H1 (cell line): Measurements from ENCODE around the gene VSTM2L. TPM values are rescaled to one million over a fixed set of nuclear protein-coding genes. Genes with fewer than 3 reads are reported as not detected.

Source experiments
- CTCF ChIA-PET: fragments of 300-600 bp; sonication (Branson Sonifier 250); formaldehyde crosslinking; loops from one replicate; lab custom pipeline; 2021; ENCODE audit not compliant: partially characterized antibody; lab: Charles Lee
- POLR2A ChIA-PET: fragments of 300-600 bp; sonication (Branson Sonifier 250); formaldehyde crosslinking; loops from one replicate; lab custom pipeline; 2021; ENCODE audit warnings: inconsistent platforms; ENCODE audit not compliant: partially characterized antibody; lab: Charles Lee
- DNase-seq, 2 experiments: peaks; one replicate each; pipeline versions ENCODE4 v3.0.0 to v3.0.0-alpha.2; 2010 to 2022; ENCODE audit warnings: low spot score in 2 of 2, low read depth in 1 of 2, mixed read lengths in 1 of 2
- FAIRE-seq: peaks from 2 replicates; lab custom pipeline; 2011; peaks lifted over from hg19 to GRCh38; lab: Jason Lieb, UNC
- H2AFZ ChIP-seq: 2 replicates; pipeline ENCODE4 v1.8.1; 2012; ENCODE audit warnings: low read length, inconsistent platforms
- H2AK5ac ChIP-seq: 2 replicates; pipeline ENCODE4 v1.6.1; 2013; ENCODE audit warnings: low read depth, low read length
- H2BK120ac ChIP-seq: replicated peaks from 2 replicates; pipeline ENCODE3; 2013; ENCODE audit warnings: low read depth, low read length, inconsistent platforms
- H2BK12ac ChIP-seq: 2 replicates; pipeline ENCODE4 v1.6.1; 2013; ENCODE audit warnings: low read depth, low read length
- H2BK15ac ChIP-seq: 2 replicates; pipeline ENCODE4 v1.6.1; 2013; ENCODE audit warnings: low read length
- H2BK20ac ChIP-seq: 2 replicates; pipeline ENCODE4 v1.6.1; 2013; ENCODE audit warnings: low read length
- H2BK5ac ChIP-seq: 2 replicates; pipeline ENCODE4 v1.6.1; 2013; ENCODE audit warnings: low read depth, low read length
- H3K14ac ChIP-seq: 2 replicates; pipeline ENCODE4 v1.6.1; 2013; ENCODE audit warnings: inconsistent platforms; ENCODE audit not compliant: insufficient read length
- H3K18ac ChIP-seq: 2 replicates; pipeline ENCODE4 v1.6.1; 2013; ENCODE audit warnings: low read length; ENCODE audit errors: extremely low read depth
- H3K23ac ChIP-seq: 2 replicates; pipeline ENCODE4 v1.6.1; 2013; ENCODE audit warnings: inconsistent platforms; ENCODE audit not compliant: insufficient read length
- H3K23me2 ChIP-seq: 2 replicates; pipeline ENCODE4 v1.6.1; 2013; ENCODE audit warnings: low read depth, low read length
- H3K27ac ChIP-seq: 2 replicates; pipeline ENCODE4 v1.6.1; 2011; ENCODE audit warnings: low read depth, low read length, inconsistent platforms
- H3K27me3 ChIP-seq, 4 experiments: replicated peaks in 1 of 4; 1 replicate in 1 of 4; 2 replicates in 3 of 4; pipeline versions ENCODE4 v1.6.1 to v1.8.1; 2011 to 2013; ENCODE audit warnings: low read length in 3 of 4, mild to moderate bottlenecking in 3 of 4, inconsistent platforms in 2 of 4, mixed read lengths in 2 of 4, moderate library complexity in 1 of 4; ENCODE audit not compliant: control insufficient read depth in 3 of 4, insufficient read depth in 3 of 4; ENCODE audit errors: extremely low read depth in 1 of 4
- H3K36me3 ChIP-seq, 4 experiments: 2 replicates each; pipeline versions ENCODE4 v1.6.1 to v1.8.1; 2011 to 2013; ENCODE audit warnings: mild to moderate bottlenecking in 4 of 4, low read length in 3 of 4, moderate library complexity in 2 of 4, control low read depth in 1 of 4, inconsistent platforms in 1 of 4; ENCODE audit not compliant: insufficient read depth in 4 of 4, control insufficient read depth in 2 of 4
- H3K4ac ChIP-seq: replicated peaks from 2 replicates; pipeline ENCODE3; 2013; ENCODE audit warnings: low read length, low read depth, mixed read lengths, inconsistent platforms; ENCODE audit not compliant: insufficient read length
- H3K4me1 ChIP-seq, 4 experiments: replicated peaks in 1 of 4; 1 replicate in 1 of 4; 2 replicates in 3 of 4; pipeline versions ENCODE4 v1.6.1 to v1.8.1; 2011 to 2013; ENCODE audit warnings: low read length in 3 of 4, inconsistent platforms in 2 of 4, mixed read lengths in 1 of 4; ENCODE audit not compliant: insufficient read depth in 4 of 4, control insufficient read depth in 3 of 4
- H3K4me2 ChIP-seq, 2 experiments: 2 replicates each; pipeline versions ENCODE4 v1.6.1 to v1.8.1; 2011 to 2013; ENCODE audit warnings: low read depth in 2 of 2, low read length in 2 of 2, control low read depth in 1 of 2, inconsistent platforms in 1 of 2, mild to moderate bottlenecking in 1 of 2; ENCODE audit not compliant: insufficient read depth in 1 of 2
- H3K4me3 ChIP-seq, 4 experiments: fragments of 200-600, 300-600 bp in 1 of 4; sonication (generic), shearing (Covaris generic), sonication (Bioruptor Twin) in 1 of 4; 2 replicates each; pipeline versions ENCODE4 v1.5.1 to v1.8.1; 2011 to 2016; ENCODE audit warnings: low read length in 4 of 4, low read depth in 3 of 4, control low read depth in 2 of 4, inconsistent platforms in 2 of 4, mild to moderate bottlenecking in 2 of 4, mixed read lengths in 1 of 4, moderate library complexity in 1 of 4; ENCODE audit not compliant: insufficient read depth in 2 of 4; ENCODE audit errors: extremely low read depth in 1 of 4
- H3K56ac ChIP-seq: replicated peaks from 2 replicates; pipeline ENCODE3; 2013; ENCODE audit warnings: low read depth, mild to moderate bottlenecking, mixed read lengths, low read length, inconsistent platforms; ENCODE audit not compliant: insufficient read length
- H3K79me1 ChIP-seq: 2 replicates; pipeline ENCODE4 v1.6.1; 2013; ENCODE audit warnings: low read depth, low read length, control low read depth
- H3K79me2 ChIP-seq, 2 experiments: 2 replicates each; pipeline versions ENCODE4 v1.6.1 to v1.8.1; 2012 to 2013; ENCODE audit warnings: low read length in 2 of 2, mild to moderate bottlenecking in 2 of 2, inconsistent platforms in 1 of 2; ENCODE audit not compliant: insufficient read depth in 2 of 2, control insufficient read depth in 1 of 2
- H3K9ac ChIP-seq, 4 experiments: replicated peaks in 1 of 4; 1 replicate in 1 of 4; 2 replicates in 3 of 4; pipeline versions ENCODE4 v1.6.1 to v1.8.1; 2011 to 2013; ENCODE audit warnings: low read depth in 3 of 4, low read length in 3 of 4, control low read depth in 2 of 4, mild to moderate bottlenecking in 2 of 4, moderate library complexity in 2 of 4, inconsistent platforms in 1 of 4; ENCODE audit errors: extremely low read depth in 1 of 4
- H3K9me3 ChIP-seq, 2 experiments: 2 replicates each; pipeline versions ENCODE4 v1.6.1 to v1.8.1; 2012 to 2013; ENCODE audit warnings: mild to moderate bottlenecking in 2 of 2, moderate library complexity in 2 of 2, control low read depth in 1 of 2, inconsistent platforms in 1 of 2, low read depth in 1 of 2, low read length in 1 of 2, mixed read lengths in 1 of 2; ENCODE audit not compliant: insufficient read depth in 2 of 2
- H4K20me1 ChIP-seq, 2 experiments: replicated peaks in 1 of 2; 2 replicates each; pipeline versions ENCODE3 to v1.8.1; 2011 to 2013; ENCODE audit warnings: inconsistent platforms in 2 of 2, low read length in 2 of 2, mild to moderate bottlenecking in 1 of 2; ENCODE audit not compliant: insufficient read depth in 2 of 2, control insufficient read depth in 1 of 2
- H4K5ac ChIP-seq: 2 replicates; pipeline ENCODE4 v1.6.1; 2013; ENCODE audit warnings: low read length, low read depth, mixed read lengths, inconsistent platforms; ENCODE audit not compliant: insufficient read length
- H4K8ac ChIP-seq: 2 replicates; pipeline ENCODE4 v1.8.0; 2013; ENCODE audit warnings: mild to moderate bottlenecking, moderate library complexity, low read length, inconsistent platforms; ENCODE audit not compliant: insufficient read depth; ENCODE audit errors: extremely low read depth
- H4K91ac ChIP-seq: replicated peaks from 2 replicates; pipeline ENCODE3; 2013; ENCODE audit warnings: low read length, mixed read lengths, inconsistent platforms; ENCODE audit not compliant: insufficient read length
- POLR2A ChIP-seq, 2 experiments: IDR thresholded peaks; 1 replicate in 1 of 2; 2 replicates in 1 of 2; pipeline ENCODE4 v1.6.1; 2011; ENCODE audit warnings: low read depth in 2 of 2, low read length in 2 of 2, mild to moderate bottlenecking in 2 of 2; ENCODE audit errors: control extremely low read depth in 1 of 2
- POU5F1 ChIP-seq: IDR thresholded peaks from 2 replicates; pipeline ENCODE4 v1.6.1; 2011; ENCODE audit warnings: low read depth, mild to moderate bottlenecking, low read length, moderate library complexity
- RAD21 ChIP-seq, 2 experiments: IDR thresholded peaks in 1 of 2; conservative IDR thresholded peaks in 1 of 2; 2 replicates each; pipeline ENCODE4 v1.6.1; 2011; ENCODE audit warnings: low read depth in 2 of 2, low read length in 2 of 2, improper control_type of control experiment in 1 of 2, inconsistent platforms in 1 of 2, mild to moderate bottlenecking in 1 of 2, moderate library complexity in 1 of 2
- RNF2 ChIP-seq: fragments of 200-900, 300-1000 bp; sonication (generic); IDR thresholded peaks from 2 replicates; pipeline ENCODE4 v1.7.1; 2016; ENCODE audit warnings: borderline replicate concordance, low read depth, mild to moderate bottlenecking, antibody characterized with exemption, low read length; ENCODE audit not compliant: poor library complexity, severe bottlenecking; ENCODE audit errors: missing control alignments
- SP2 ChIP-seq: IDR thresholded peaks from 2 replicates; pipeline ENCODE4 v1.6.1; 2012; ENCODE audit warnings: mild to moderate bottlenecking, low read length, inconsistent platforms
- TAF1 ChIP-seq: IDR thresholded peaks from 2 replicates; pipeline ENCODE4 v1.6.1; 2011; ENCODE audit warnings: mild to moderate bottlenecking, low read depth, low read length
- YY1 ChIP-seq: IDR thresholded peaks from 2 replicates; pipeline ENCODE4 v1.6.1; 2011; ENCODE audit warnings: low read depth, mild to moderate bottlenecking, low read length
- WGBS, 2 experiments: shearing (Covaris generic) in 1 of 2; methylation state at CpG; one replicate each; pipeline versions ENCODE4 v1.1.6 to v1.1.7; 2013 to 2015; ENCODE audit warnings: low lambda C conversion rate in 2 of 2, mixed read lengths in 2 of 2, inconsistent platforms in 1 of 2, low coverage in 1 of 2, missing lambda C conversion rate in 1 of 2; ENCODE audit not compliant: insufficient replicate concordance in 2 of 2, insufficient coverage in 1 of 2, insufficient read length in 1 of 2; ENCODE audit errors: extremely low coverage in 1 of 2, missing lambda C conversion rate in 1 of 2; 5-methylcytosine and 5-hydroxymethylcytosine counted together
- polyA plus RNA-seq, 7 experiments: library from polyadenylated mRNA; depleted of rRNA in 3 of 7; stranded (reverse) in 5 of 7; unstranded in 2 of 7; fragments of >200 nt in 5 of 7; fragments of 200-250 nt in 2 of 7; gene quantifications; 1 replicate in 5 of 7; 2 replicates in 1 of 7; 4 replicates in 1 of 7; pipeline versions ENCODE4 v1.2.1 to v1.2.3, GENCODE V29; 2011 to 2013; ENCODE audit warnings: missing spikeins in 2 of 7, mixed read lengths in 2 of 7
- total RNA-seq: library from RNA; stranded (reverse); fragmentation: NEBNext Ultra II Directional; extraction: Animal tissue kit (Norgen Biotek cat#: 25700); gene quantifications from 2 replicates; pipeline ENCODE4 v1.2.1, GENCODE V29; 2021
- TF ChIP-seq, protein P1 (sequence below), 3 experiments: IDR thresholded peaks; 1 replicate in 2 of 3; 2 replicates in 1 of 3; pipeline versions ENCODE4 v1.5.1 to v1.6.1; 2011; ENCODE audit warnings: low read length in 3 of 3, mild to moderate bottlenecking in 3 of 3, inconsistent platforms in 2 of 3, low read depth in 1 of 3, moderate library complexity in 1 of 3; ENCODE audit not compliant: insufficient read depth in 1 of 3; ENCODE audit errors: control extremely low read depth in 1 of 3

VSTM2L gene
- total and polyA plus RNA-seq, 2 of the 8 experiments (the other 6 are each of a cell fraction or from before 2014, with no cell fraction given), result 1.3 to 3.2 TPM

DNA sequence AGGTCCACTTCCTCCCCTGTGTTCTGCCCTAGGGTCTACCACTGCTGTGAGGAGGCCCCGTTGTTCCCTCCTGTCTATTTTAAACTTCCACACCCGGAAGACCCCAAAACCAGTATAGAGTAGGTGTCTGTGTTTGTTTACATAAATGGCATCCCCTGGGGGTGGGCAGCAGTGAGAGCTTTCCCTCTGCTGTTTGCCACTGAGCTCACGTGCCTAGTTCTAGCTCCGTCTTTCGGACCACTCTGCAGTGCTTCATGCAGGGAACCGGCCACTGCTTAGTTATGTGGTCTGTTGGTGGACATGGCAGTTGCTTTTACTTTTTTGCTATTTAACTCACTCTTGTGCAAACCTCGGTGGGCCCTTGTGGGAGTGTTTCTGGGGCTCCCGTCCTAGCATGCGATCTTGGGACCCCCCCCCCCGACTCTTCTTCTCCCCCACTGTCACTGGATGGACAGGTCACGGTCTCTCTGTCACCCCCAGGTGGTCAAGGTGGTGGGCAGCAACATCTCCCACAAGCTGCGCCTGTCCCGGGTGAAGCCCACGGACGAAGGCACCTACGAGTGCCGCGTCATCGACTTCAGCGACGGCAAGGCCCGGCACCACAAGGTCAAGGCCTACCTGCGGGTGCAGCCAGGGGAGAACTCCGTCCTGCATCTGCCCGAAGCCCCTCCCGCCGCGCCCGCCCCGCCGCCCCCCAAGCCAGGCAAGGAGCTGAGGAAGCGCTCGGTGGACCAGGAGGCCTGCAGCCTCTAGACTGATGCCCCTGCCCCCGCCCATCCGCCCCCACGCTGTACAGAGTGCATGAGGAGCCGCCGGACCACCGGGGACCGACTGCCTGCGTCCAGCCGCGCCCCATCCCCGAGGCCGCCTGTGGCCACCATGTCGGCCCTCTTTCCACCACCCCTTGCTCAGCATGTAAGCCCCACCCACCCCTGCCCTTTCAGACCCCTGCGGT lies 40.9 kb downstream of the VSTM2L start:
- H2BK5ac ChIP-seq, result no peak overlapping the region
- H3K79me2 ChIP-seq, result no peaks in the 10 kb centered on the region
- no peaks in the 10 kb centered on the region for H3K27me3 ChIP-seq
- H2BK20ac ChIP-seq, result no peak overlapping the region
- peaks cover 0 to 1% of the 10 kb centered on the region in 2 experiments for H4K20me1 ChIP-seq
- no peak overlapping the region for H4K8ac ChIP-seq
- H4K91ac ChIP-seq, result no peak overlapping the region
- no peaks in the 10 kb centered on the region for H3K36me3 ChIP-seq
- FAIRE-seq, result no peak
- no peak overlapping the region for H3K9ac ChIP-seq
- no peak for TF ChIP-seq POLR2A (IDR thresholded peaks at IDR 0.05; ENCODE audit: control extremely low read depth in 1 of 2, low read depth in 2 of 2, low read length in 2 of 2)
- no peak for TF ChIP-seq POU5F1
- TF ChIP-seq RAD21 (IDR thresholded peaks at IDR 0.05 in 1 of 2, conservative IDR thresholded peaks at IDR 0.05 in 1 of 2; ENCODE audit: low read depth in 2 of 2, low read length in 2 of 2), result peak; percentile 6 to 39; a peak in 2 of 4 replicates
- no peak for TF ChIP-seq SP2
- no peak for TF ChIP-seq TAF1
- TF ChIP-seq RNF2, result no peak
- no peak for TF ChIP-seq YY1
- TF ChIP-seq, protein P1, sequence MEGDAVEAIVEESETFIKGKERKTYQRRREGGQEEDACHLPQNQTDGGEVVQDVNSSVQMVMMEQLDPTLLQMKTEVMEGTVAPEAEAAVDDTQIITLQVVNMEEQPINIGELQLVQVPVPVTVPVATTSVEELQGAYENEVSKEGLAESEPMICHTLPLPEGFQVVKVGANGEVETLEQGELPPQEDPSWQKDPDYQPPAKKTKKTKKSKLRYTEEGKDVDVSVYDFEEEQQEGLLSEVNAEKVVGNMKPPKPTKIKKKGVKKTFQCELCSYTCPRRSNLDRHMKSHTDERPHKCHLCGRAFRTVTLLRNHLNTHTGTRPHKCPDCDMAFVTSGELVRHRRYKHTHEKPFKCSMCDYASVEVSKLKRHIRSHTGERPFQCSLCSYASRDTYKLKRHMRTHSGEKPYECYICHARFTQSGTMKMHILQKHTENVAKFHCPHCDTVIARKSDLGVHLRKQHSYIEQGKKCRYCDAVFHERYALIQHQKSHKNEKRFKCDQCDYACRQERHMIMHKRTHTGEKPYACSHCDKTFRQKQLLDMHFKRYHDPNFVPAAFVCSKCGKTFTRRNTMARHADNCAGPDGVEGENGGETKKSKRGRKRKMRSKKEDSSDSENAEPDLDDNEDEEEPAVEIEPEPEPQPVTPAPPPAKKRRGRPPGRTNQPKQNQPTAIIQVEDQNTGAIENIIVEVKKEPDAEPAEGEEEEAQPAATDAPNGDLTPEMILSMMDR (IDR thresholded peaks at IDR 0.05; ENCODE audit: control extremely low read depth in 1 of 3, insufficient read depth in 1 of 3, low read depth in 1 of 3, low read length in 3 of 3), result peak; percentile 20 to 65 (median 44); a peak in 3 of 4 replicates
- TF ChIP-seq, all 59 proteins: peak for 2
- Histone ChIP-seq H3K4ac (peak overlapping the region; percentile 69), H3K9me3 (no peaks in the 10 kb centered on the region), H3K4me1 (0 out of 7 replicates have a peak, but pooled peaks cover 0 to 4% (median 0%) of the 10 kb centered on the region in 4 experiments), H2AK5ac (no peak overlapping the region), H3K27ac (no peak overlapping the region), H3K14ac (no peak overlapping the region), H2BK12ac (no peak overlapping the region), H4K5ac (no peak overlapping the region), H3K4me3 (no peak overlapping the region), H3K23me2 (no peaks in the 10 kb centered on the region; the same call in 1 of the 2 replicates), H2BK15ac (no peak overlapping the region), H3K4me2 (no peak overlapping the region), H2AFZ (no peak overlapping the region), H3K18ac (no peak overlapping the region), H3K79me1 (no peaks in the 10 kb centered on the region), H3K23ac (no peak overlapping the region), H2BK120ac (no peak overlapping the region), H3K56ac (no peak overlapping the region)
- ChIA-PET CTCF (interaction anchor here (0.6 to 4.9 kb wide), 22 partner anchors 10 to 394 kb away, joined by 3 to 42 read pairs (median 4); no protein-coding TSS in a partner anchor), POLR2A (interaction anchor here (0.6 to 1.0 kb wide), 3 partner anchors 10 to 1687 kb away, joined by 3 read pairs; no protein-coding TSS in a partner anchor)
- peak in 1 of 2 experiments; percentile 52 for DNase-seq
- WGBS, 2 experiments, result 92% methylated on average over 20 of the region's 47 CpGs; no CpG with 5 or more reads in 1 of the 2 experiments
